Chondrocyte (in vitro differentiated cells): Measurements from ENCODE around the gene ZNF683. TPM values are rescaled to one million over a fixed set of nuclear protein-coding genes. Genes with fewer than 3 reads are reported as not detected.
"Not testable (repeated sequence)": the region's sequence is repeated elsewhere in the genome, so short reads cannot be mapped to it uniquely, and the experiment has no call there.

Source experiments
- DNase-seq: peaks from one replicate; pipeline ENCODE4 v3.0.0; 2021; ENCODE audit warnings: mixed read lengths, low spot score
- H3K27ac Mint-ChIP-seq: one replicate; pipeline ENCODE4 v1.8.0; 2021; ENCODE audit warnings: mild to moderate bottlenecking, moderate library complexity, mixed read lengths; ENCODE audit not compliant: unreplicated experiment
- H3K27me3 Mint-ChIP-seq: 2 replicates; pipeline ENCODE4 v1.8.0; 2021; ENCODE audit warnings: low read depth, mixed read lengths
- H3K36me3 Mint-ChIP-seq: 2 replicates; pipeline ENCODE4 v1.8.0; 2021; ENCODE audit warnings: low read depth, mixed read lengths
- H3K4me1 Mint-ChIP-seq: 2 replicates; pipeline ENCODE4 v1.8.0; 2021; ENCODE audit warnings: low read depth, mild to moderate bottlenecking, mixed read lengths
- H3K4me3 Mint-ChIP-seq: one replicate; pipeline ENCODE4 v1.8.0; 2021; ENCODE audit warnings: mild to moderate bottlenecking, moderate library complexity, mixed read lengths; ENCODE audit not compliant: unreplicated experiment
- H3K9me3 Mint-ChIP-seq: 2 replicates; pipeline ENCODE4 v1.8.0; 2021; ENCODE audit warnings: low read depth, mixed read lengths
- total RNA-seq: library from RNA; stranded (reverse); gene quantifications from 3 replicates; pipeline ENCODE4 v1.2.1, GENCODE V29; 2021
- TF ChIP-seq, protein P1 (sequence below): fragments of 200-600 bp; sonication (generic); IDR thresholded peaks from 2 replicates; pipeline ENCODE4 v1.5.0; 2021; ENCODE audit warnings: antibody characterized with exemption, mild to moderate bottlenecking, moderate library complexity

The ZNF683 gene
- total RNA-seq, 1 donor from 2014 or later, result not detected

DNA sequence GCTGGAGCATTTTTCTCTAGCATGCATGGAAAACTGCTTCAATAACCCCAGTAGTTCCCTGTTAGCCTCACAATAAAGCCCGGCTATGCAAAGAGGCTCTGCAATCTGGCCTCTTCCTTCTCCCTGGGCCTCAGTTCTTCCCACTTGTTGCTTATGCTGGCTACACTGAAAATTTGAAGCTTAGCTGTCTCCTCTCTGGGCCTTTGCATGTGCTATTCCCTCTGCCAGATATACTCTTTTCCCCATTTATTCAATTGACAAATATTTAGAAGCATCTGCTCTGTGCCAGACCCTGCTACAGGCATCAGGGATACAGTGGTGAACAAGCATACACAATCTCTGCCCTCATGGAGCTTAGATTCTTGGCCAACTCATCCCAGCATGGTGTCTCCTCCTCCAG, 33.9 kb downstream of the ZNF683 start:
- TF ChIP-seq, protein P1, sequence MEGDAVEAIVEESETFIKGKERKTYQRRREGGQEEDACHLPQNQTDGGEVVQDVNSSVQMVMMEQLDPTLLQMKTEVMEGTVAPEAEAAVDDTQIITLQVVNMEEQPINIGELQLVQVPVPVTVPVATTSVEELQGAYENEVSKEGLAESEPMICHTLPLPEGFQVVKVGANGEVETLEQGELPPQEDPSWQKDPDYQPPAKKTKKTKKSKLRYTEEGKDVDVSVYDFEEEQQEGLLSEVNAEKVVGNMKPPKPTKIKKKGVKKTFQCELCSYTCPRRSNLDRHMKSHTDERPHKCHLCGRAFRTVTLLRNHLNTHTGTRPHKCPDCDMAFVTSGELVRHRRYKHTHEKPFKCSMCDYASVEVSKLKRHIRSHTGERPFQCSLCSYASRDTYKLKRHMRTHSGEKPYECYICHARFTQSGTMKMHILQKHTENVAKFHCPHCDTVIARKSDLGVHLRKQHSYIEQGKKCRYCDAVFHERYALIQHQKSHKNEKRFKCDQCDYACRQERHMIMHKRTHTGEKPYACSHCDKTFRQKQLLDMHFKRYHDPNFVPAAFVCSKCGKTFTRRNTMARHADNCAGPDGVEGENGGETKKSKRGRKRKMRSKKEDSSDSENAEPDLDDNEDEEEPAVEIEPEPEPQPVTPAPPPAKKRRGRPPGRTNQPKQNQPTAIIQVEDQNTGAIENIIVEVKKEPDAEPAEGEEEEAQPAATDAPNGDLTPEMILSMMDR, result no peak
- DNase-seq, result no peak
- no peaks in the 10 kb centered on the region for H3K9me3 Mint-ChIP-seq
- H3K36me3 Mint-ChIP-seq, result no peaks in the 10 kb centered on the region
- no peak overlapping the region for H3K4me3 Mint-ChIP-seq
- peaks cover 6% of the 10 kb centered on the region for H3K27me3 Mint-ChIP-seq
- H3K27ac Mint-ChIP-seq, result no peak overlapping the region
- peaks cover 6% of the 10 kb centered on the region for H3K4me1 Mint-ChIP-seq

DNA sequence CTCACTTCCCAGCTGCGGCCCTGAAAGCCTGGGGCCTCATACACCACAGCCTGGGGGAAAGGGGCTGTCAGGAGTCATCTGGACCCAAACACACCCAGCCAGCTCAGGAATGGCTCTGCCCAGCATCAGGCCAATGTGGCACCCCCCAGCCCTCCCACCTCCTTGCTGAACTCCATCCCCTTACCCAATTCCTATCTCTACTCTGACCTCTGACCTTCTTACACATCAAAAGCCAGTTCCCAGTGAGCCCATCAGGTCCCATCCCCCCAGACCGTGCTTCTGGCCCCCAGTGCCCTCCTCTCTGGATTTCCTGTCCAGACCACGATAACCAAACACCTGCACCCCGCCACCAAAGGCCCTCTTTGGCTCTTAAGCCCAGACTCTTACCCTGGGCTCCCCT, 34.9 kb downstream of the ZNF683 start:
- no peaks in the 10 kb centered on the region for H3K36me3 Mint-ChIP-seq
- no peak for DNase-seq
- peaks cover 6% of the 10 kb centered on the region for H3K4me1 Mint-ChIP-seq
- no peak overlapping the region for H3K4me3 Mint-ChIP-seq
- H3K9me3 Mint-ChIP-seq, result no peaks in the 10 kb centered on the region
- no peak overlapping the region for H3K27ac Mint-ChIP-seq
- peaks cover 6% of the 10 kb centered on the region for H3K27me3 Mint-ChIP-seq
- TF ChIP-seq, protein P1, result no peak

DNA sequence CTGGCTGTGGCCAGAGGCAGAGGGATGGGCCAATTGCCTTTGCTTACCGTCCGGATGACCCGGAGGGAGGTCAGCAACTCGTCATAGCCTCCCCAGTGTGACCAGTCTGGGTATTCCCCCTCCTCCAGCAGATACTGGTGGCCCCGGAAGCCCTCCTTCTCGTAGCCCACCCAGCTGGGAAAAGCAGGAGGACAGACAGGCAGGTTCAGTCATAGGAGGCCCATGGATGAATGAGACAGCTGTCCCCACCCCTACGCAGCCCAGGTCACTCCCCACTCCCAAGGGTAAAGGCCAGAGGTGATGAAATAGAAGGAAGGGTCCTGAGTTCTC, 35.4 kb downstream of the ZNF683 start:
- H3K36me3 Mint-ChIP-seq, result no peaks in the 10 kb centered on the region
- no peak for DNase-seq

DNA sequence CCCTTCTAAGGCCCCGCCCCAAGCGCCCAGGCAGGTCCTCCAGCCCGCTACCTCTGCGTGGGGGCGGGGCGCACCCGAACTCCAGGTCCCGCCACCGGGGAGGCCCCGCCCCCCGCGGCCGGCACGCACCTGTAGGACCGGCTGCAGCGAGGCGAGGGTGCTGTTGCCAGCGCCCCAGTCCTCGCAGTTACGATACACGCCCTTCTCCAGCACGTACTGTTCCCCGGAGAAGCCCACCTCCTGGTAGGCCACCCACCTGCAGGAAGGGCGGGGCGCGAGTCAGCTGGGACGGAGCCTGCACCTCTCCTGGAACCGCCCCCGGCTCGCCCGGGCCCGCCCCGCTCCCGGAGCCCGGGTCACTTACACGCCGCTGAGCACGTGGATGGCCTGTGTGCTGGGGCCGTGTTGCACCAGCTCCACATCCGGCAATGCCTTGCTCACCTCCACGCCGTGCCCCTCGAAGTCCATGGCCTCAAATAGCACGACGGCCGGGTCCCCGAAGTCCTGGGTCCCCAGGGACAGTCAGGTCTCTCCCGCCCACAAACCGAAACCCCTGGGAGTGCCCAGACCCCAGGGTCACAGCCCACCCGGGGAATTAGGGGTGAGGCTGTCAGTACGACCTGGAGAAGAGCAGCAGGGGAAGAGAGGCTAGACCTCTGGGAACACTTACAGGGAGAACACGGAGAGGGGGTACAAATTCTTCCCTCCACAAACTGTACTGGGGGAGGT, 35.9 kb downstream of the ZNF683 start:
- peak overlapping the region; percentile 22 for H3K27ac Mint-ChIP-seq
- TF ChIP-seq, protein P1, result no peak
- H3K27me3 Mint-ChIP-seq, result peaks cover 5% of the 10 kb centered on the region
- no peaks in the 10 kb centered on the region for H3K9me3 Mint-ChIP-seq
- H3K4me1 Mint-ChIP-seq, result peaks cover 8% of the 10 kb centered on the region
- peak overlapping the region; percentile 74 for H3K4me3 Mint-ChIP-seq
- no peak for DNase-seq
- no peaks in the 10 kb centered on the region for H3K36me3 Mint-ChIP-seq

More for the DNA sequence above, 35.4 kb downstream of the ZNF683 start:
- TF ChIP-seq, protein P1, result no peak
- Mint-ChIP-seq H3K27me3 (peaks cover 6% of the 10 kb centered on the region), H3K4me1 (peaks cover 6% of the 10 kb centered on the region), H3K4me3 (no peak overlapping the region), H3K27ac (no peak overlapping the region), H3K9me3 (no peaks in the 10 kb centered on the region)

DNA sequence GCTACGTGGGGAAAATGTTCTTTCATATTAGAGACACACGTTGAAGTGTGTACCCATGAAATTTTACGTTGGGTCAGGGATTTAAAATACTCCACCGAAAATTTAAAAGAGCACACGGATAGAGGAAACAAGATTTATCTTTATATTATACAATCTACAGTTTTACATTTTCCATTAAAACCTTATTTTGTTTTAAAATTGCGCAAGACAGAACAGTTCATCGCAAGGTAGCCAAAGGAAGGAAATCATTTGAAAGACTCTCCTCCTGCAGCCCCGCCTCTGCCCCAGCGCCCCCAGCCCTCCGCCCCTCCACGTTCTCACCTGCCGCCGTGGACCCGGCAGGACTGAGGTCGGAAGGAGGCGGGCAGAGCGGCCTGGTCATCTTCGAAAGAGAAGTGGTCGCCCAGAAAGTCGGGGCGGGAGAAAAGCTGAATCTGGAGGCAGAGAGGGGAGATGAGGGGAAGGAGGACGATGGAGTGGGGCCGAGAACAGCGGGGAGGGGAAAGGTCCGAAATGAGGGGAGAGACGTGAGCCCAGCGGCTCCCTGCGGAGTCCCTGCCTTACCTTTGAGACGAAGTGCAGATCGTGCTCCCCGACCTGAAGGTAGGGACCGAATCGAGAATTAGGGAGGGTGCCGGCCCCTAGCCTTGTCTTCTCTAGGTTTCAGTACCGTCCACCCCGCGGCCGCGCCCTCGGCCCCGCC, 36.6 kb downstream of the ZNF683 start:
- Mint-ChIP-seq H3K36me3 (no peaks in the 10 kb centered on the region), H3K4me3 (peak overlapping the region; percentile 74), H3K27ac (no peak overlapping the region), H3K4me1 (peaks cover 12% of the 10 kb centered on the region), H3K9me3 (no peaks in the 10 kb centered on the region), H3K27me3 (peaks cover 8% of the 10 kb centered on the region)
- DNase-seq, result no peak
- TF ChIP-seq, protein P1, result no peak

DNA sequence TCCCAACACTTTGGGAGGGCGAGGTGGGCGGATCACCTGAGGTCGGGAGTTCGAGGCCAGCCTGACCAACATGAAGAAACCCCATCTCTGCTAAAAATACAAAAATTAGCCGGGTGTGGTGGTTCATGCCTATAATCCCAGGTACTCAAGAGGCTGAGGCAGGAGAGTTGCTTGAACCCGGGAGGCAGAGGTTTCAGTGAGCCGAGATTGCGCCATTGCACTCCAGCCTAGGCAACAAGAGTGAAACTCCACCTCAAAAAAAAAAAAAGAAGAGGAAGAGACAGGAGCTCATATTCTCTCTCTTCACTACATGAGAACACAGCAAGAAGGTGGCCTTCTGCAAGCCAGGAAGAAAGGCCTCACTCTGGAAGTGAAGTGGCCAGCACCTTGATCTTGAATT, 39.2 kb downstream of the ZNF683 start:
- H3K4me1 Mint-ChIP-seq, result peaks cover 12% of the 10 kb centered on the region
- H3K27me3 Mint-ChIP-seq, H3K4me3 Mint-ChIP-seq, H3K9me3 Mint-ChIP-seq, H3K27ac Mint-ChIP-seq, DNase-seq, H3K36me3 Mint-ChIP-seq: not testable (repeated sequence)
